Fibroblast of the aortic adventitia (primary cell): ENCODE data around the gene CLEC16A. TPM values are rescaled to one million over a fixed set of nuclear protein-coding genes. Genes with fewer than 3 reads are reported as not detected.

Experiments used
- DNase-seq: peaks from one replicate; pipeline ENCODE4 v3.0.0-alpha.2; 2010; ENCODE audit warnings: low read depth
- H3K4me3 ChIP-seq: 2 replicates; pipeline ENCODE4 v1.5.1; 2011; ENCODE audit warnings: low read depth, mild to moderate bottlenecking, control low read depth, low read length, moderate library complexity
- CTCF ChIP-seq: IDR thresholded peaks from 2 replicates; pipeline ENCODE4 v1.5.1; 2011; ENCODE audit warnings: mild to moderate bottlenecking, low read length, control low read depth, inconsistent platforms; ENCODE audit not compliant: insufficient read depth
- total RNA-seq: library from RNA; depleted of rRNA; stranded (reverse); fragments of >200 nt; gene quantifications from 2 replicates; pipeline ENCODE4 v1.2.3, GENCODE V29; 2012; ENCODE audit warnings: low replicate concordance

CLEC16A gene
- total RNA-seq, 1 donor: 16.3 TPM

GRCh38 chr16:10990378-10990777, 46.0 kb downstream of the CLEC16A start:
- DNase-seq: no peak
- TF ChIP-seq CTCF: no peak
- no peak overlapping the region for H3K4me3 ChIP-seq

- no peak overlapping the region for H3K4me3 ChIP-seq
- no peak for TF ChIP-seq CTCF
- peak; percentile 57 for DNase-seq
Observed at GRCh38 chr16:10992112-10992511, 47.7 kb downstream of the CLEC16A start.

- no peak overlapping the region for H3K4me3 ChIP-seq
- DNase-seq: peak; percentile 73
- no peak for TF ChIP-seq CTCF
Observed at GRCh38 chr16:10992797-10993196, 48.4 kb downstream of the CLEC16A start.

GRCh38 chr16:10993649-10994048, 49.3 kb downstream of the CLEC16A start:
- no peak for TF ChIP-seq CTCF
- no peak overlapping the region for H3K4me3 ChIP-seq
- no peak for DNase-seq

- no peak overlapping the region for H3K4me3 ChIP-seq
- no peak for DNase-seq
- no peak for TF ChIP-seq CTCF
Observed at GRCh38 chr16:10994571-10994970, 50.2 kb downstream of the CLEC16A start.

- DNase-seq: no peak
- H3K4me3 ChIP-seq: no peak overlapping the region
- no peak for TF ChIP-seq CTCF
Observed at GRCh38 chr16:10995565-10995964, 51.2 kb downstream of the CLEC16A start.

- no peak overlapping the region for H3K4me3 ChIP-seq
- no peak for DNase-seq
- no peak for TF ChIP-seq CTCF
Observed at GRCh38 chr16:10997485-10997884, 53.1 kb downstream of the CLEC16A start.
